Activated naive CD4-positive, alpha-beta T cell treated with anti-CD3 and anti-CD28 coated beads, Interleukin-2, amount 50 U/mL, for 16 hours (primary cell): ENCODE data around the gene HADHB.
A peak's percentile ranks its signal among the peaks of the same experiment; 100 is the strongest.
"Not testable (repeated sequence)": the region's sequence is repeated elsewhere in the genome, so short reads cannot be mapped to it uniquely, and the experiment has no call there.

Experiments used
- DNase-seq: peaks from one replicate; pipeline ENCODE4 v3.0.0-alpha.2; 2020

The HADHB gene

DNA sequence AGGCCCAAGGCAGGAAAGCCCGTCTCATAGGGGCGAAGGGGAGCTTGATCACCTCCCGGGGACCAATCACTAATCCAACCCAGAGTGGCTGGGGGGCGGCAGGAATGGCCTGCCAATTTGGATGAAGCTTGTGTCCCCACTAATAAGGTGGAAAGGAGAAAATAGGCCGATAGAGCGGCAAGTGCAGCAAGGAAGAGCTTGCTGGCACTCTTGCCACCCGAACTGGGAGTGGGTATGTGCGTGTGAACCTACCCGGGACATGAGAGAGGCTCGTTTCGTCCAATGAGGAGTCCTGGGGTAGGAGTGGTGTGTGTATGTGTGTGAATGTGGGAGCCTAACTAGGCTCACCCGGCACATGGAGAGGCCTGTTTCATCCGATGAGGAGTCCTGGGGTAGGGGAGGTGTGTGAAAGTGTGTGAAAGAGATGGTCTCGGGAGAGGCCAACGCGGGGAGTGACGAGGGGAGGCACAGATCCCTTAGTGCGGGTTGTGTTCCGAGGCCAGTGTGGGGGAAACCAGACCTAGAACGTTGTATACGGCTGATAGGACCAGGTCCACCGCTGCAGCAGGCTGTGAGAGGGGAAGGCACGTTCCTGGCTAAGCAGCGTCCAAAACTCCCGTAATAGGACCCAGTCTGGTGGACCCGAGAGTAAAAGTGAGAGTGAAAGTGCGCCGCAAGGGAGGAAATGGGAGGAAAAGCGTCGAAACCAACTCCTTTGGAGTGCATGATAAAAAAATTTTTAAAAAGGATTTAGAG, 54.1 kb downstream of the HADHB start:
- DNase-seq, result peak; percentile 51

DNA sequence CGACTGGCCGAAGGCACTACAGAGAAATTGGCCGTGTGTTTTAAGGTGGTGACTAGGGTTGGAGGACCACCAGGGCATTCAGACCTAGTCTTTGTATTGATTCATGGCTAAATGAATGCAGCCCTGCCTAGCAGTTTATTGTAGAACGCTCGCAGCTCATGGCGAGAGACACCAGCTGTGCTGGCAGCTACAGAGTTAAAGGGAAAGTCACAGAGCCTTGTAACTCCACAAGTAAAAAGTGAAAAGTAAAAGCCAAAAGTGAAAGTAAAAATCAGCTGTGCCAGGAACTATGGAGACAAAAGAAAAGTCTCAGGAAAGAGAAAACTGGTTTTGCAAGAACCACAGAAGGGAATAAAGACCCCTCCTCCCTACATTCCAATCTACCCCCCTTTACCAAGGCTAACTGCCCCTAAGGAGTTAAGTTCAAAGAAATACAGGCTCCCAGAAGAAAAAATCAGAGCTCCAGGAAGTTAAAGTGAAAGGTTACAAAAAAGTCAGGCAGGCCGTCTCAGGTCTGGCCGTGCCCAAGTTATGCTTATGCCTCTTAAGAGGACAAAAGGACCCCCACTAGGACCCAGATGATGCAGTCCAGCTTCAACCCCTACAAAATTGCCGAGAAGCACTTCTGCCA, 54.8 kb downstream of the HADHB start:
- no peak for DNase-seq

DNA sequence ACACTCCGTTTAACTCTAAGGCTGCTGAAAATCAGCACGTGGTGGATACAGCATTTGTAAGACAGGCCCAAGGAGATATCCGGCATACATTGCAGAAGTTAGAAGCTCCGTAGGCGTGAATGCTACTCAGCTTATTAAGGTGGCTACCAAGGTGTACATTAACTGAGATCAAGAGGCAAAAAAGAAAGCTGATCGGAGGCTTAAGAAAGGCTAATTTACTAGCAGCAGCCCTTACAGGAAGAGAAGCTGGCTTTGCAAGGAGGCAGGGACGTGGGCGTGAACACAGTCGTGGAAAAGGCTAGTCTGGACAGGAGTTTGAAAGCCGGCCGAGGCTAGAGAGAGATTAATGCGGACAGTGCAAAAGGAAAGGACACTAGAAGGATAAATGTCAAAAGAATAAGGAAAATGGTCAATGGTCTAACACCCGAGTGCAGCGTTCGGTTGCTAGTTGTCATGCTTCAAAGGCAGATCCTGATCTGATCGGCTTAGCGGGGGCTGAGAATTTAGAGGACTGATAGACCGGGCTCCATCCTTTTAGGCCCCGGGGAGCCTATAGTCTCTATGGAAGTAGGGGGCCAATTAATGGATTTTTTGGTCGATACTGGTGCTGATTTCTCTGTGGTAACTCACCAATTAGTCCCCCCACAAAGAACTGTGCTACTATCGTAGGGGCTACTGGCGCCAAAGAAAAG, 55.6 kb downstream of the HADHB start:
- no peak for DNase-seq

DNA sequence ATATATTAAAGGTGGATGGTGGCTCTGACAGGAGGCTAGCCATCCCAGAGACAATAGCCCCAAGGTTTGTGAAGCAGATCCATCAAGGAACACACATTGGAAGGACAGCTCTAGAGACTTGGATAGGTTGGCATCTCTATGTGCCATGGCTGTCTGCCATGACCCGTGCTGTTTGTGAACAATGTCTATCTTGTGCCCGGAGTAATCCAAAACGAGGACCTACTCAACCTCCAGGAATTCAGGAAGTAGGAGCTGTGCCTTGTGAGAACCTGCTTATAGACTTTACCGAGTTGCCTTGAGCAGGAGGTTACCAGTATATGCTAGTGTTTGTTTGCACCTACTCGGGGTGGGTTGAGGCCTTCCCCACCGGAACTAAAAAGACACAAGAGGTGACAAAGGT, 58.1 kb downstream of the HADHB start:
- no peak for DNase-seq

DNA sequence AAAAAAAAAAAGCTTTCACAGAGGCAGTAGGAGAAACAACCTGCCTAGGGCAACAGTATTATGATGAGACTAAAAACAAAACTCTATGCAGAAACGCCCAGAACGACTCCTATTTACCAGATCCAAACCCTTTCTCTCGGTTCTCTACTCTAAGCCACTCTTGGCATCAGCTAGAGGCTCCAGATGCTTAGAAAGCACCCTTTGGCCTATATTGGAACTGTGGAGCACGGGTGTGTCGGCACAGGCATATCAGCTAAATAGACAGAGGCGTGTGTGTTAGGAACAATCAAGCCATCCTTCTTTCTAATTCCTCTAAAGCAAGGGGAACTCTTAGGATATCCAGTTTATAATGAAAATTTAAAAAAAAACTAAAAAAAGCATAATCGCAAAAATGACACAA, 60.4 kb downstream of the HADHB start:
- DNase-seq, result not testable (repeated sequence)

DNA sequence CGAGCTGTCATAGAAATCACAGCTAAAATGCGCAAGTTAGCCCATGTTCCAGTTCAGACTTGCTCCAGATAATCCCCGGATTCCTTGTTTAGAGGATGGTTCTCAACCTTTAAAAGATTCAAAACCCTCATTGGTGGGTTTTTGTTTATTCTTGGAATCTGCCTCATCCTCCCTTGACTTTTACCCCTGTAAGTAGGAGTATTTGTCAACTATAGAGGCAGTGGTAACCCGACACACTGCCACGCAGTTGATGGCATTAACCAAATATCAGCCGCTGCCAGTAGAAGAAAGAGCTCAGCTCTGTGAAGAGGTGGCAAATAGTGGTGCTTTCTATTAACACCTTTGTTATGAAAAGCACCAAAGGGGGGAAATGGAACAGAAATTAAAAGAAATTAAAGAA, 60.8 kb downstream of the HADHB start:
- DNase-seq, result no peak

DNA sequence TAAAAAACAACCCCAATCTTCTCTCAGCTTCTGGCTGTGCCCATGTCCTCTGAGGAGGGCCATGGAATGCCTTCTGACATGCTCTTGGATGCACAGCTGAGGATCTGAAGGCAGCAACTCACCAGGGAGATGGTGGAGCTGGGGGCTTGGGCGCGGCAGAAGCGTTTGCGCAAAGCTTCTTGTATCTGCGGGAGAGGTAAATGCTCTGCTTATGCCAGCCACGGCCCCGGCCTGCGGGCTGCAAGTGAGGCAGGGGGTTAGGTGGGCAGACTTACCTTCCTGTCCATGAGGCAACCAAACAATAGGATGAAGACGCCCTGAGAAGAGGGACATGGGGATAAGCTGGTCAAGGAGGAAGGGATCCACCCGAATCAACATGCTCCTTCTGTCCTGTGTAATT, 65.2 kb downstream of the HADHB start:
- no peak for DNase-seq

DNA sequence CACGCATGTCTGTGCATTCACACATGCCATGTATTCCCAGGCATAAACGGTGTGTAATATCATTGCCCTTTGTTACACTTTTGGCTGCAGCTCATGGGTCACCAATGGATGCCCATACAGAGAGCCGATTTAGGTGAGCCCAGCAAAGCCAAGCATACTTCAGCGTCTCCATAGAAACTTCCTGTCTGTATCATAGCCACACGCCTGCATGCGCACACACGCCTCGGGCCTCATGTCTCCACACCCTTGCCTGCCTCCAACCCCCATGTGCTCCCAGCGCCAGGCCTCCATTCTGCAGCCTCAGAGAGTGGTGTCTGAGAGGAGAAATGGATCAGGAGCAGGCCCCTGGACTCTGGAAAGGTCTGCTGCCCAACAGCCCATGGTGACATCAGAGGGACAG, 67.7 kb downstream of the HADHB start:
- no peak for DNase-seq

DNA sequence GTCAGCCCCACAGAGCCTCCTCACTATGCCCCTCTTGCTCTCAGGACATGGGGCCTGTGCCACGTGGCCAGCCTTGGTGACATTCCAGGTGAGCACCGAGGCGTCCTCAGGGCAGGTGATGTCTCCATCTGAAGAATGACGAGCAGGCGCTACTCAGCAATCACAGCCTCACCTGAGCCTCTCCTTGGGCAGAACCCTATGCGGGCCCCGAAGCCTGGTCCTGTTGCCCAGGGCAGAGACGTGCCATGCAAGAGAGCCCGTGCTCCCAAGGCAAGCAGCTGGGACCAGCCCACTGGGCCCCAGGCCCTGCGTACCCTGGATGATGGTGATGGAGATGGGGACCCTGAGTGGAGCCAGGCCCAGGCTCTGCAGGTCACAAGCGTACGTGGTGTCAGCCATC, 68.7 kb downstream of the HADHB start:
- DNase-seq, result no peak

DNA sequence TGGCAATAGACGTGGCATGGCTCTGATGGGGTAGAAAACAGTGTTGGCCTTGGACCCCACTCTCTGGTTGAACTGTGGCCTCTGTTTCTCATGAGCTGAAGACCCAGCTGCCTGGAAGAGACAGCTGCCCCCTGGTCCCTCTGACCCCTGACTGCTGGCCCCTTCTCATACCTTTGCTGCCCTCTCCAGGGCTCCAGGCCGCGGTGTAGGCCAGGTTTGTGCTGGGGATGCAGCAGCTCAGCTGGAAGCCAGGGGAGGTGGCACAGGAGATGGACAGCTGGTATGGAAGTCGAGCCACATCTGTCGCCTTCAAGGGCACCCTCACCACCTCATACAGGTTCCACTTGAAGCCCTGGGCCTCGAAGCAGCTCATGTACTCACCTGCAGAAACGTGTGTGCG, 69.5 kb downstream of the HADHB start:
- DNase-seq, result no peak

DNA sequence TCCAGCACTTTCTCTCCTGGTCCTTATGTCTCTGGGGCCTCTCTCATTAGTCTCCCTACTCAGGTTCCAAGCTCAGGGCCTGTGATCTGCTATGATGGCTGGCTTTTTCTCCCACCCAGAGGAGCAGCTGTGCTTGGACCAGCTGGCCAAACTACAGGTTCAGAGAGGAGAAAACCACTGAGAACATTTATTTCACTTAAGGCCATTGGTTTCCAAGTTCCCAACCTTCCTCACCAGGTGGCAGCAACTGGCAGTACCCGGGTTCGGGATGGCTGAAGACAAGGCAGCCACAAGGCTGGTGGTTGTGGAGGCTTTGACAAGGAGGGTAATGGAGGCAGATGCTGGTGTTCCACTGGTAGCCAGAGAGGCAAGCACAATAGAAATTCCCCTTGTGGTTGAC, 71.3 kb downstream of the HADHB start:
- no peak for DNase-seq

DNA sequence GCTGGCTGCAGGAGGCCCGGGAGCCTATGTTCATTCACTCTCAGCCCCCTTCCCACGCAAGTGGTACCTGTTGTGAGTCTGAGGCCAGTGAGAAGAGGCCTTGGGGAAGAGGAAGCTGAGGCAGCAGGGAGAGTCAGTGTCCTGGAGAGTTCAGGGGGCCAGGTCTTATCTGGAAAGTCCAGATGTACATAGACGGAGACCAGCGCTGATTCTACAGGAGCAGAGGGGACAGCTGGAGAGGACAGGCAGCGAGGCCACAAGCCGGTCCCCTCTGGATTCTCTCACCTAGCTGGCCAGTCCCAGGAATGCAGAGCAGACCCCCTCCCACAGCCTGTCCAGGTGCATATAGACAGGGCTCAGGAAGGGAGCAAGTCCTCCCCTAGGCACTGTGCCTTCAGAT, 72.1 kb downstream of the HADHB start:
- no peak for DNase-seq

DNA sequence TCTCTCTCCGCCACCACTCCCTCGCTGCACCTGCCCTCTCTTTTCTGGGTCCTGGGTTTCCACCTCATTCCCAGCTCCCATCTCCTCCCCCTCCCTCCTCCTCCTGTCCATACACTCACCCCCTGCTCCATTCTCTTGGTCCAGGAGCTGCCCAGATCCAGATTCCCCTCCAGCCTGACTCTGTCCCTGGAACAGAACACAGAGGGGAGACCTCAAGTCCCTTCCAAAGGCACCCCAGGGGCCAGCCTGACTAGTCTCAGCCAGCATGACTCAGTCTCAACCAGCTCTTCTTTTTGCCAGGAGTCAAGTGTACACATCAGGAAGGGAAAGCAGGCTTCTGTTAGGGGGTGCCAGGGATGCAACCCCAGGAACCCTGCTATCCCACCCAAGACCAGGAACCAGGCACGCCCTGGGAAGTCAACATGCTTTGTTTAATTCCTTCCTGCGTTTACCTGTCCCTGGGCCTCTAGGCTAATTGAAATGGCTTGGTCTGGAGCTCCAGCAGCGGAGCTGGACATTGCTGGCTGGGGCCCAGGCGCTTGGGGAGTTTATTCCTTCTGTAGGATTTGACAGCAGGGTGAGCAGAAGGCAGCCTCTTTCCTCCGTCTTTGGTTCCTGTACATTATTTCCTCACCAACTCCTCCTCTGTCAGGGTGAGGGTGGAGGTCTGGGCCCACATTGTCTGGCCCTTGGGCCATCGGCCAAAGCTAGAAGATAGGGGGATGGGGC, 72.8 kb downstream of the HADHB start:
- DNase-seq, result no peak

DNA sequence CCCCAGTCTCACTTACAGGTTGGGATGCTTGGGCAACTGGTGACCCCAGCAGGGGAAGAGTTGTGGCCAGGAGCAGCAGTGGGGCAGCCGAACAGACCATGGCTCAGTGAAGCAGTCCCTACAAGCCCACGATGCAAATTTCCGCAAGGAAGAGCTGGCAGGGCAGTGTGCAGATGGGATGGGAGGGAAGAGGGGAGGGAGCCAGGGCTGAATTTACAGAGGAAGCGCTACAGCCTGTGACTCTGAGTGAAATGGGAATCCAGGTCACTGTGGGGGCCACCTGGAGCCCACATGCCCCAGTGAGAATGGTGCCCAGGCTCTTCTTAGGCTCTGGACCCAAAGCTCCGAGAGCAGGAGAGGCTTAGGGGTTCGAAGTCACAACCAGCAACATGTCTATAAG, 74.2 kb downstream of the HADHB start:
- DNase-seq, result no peak

DNA sequence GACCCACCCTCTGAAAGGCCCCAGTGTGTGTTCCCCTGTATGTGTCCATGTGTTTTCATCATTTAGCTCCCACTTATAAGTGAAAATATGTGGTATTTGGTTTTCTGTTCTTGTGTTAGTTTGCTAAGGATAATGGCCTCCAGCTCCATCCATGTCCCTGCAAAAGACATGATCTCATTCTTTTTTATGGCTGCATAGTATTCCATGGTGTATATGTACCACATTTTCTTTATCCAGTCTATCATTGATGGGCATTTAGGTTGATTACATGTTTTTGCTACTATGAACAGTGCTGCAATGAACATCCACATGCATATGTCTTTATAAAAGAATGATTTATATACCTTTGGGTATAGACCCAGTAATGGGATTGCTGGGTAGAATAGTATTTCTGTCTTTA, 79.7 kb downstream of the HADHB start:
- not testable (repeated sequence) for DNase-seq

DNA sequence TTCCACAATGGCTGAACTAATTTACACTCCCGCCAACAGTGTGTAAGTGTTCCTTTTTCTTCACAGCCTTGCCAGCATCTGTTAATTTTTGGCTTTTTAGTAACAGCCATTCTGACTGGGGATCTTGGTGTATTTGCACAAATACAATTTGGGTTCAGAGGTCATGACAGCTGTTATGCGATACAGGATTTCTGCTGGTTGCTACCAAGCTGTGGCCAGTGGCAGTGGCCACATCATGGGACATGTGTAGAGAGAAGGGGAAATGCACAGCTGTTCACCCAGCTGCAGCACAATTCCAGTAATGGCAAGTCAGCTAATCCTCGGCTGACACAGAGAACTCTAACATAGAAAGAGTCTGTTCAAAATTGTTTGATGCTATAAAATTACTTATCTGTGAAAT, 80.2 kb downstream of the HADHB start:
- no peak for DNase-seq

DNA sequence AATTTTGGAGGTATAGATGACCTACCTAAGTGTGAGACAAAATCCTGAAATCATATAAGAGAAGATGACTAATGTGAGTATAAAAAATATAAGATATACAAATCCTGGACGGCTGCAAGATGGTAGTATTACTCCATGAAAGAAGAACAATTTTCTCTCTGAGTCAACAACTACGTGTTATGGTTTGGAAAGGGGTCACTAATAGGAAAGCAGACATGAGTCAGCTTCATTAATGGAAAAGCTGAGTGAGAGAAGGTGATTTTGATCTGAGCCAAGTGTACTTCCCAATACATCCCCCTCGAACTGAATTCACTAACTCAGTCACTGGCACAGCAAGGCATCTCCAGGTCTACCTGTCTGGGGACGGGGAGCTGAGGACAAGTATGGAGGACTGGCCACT, 81.1 kb downstream of the HADHB start:
- no peak for DNase-seq

DNA sequence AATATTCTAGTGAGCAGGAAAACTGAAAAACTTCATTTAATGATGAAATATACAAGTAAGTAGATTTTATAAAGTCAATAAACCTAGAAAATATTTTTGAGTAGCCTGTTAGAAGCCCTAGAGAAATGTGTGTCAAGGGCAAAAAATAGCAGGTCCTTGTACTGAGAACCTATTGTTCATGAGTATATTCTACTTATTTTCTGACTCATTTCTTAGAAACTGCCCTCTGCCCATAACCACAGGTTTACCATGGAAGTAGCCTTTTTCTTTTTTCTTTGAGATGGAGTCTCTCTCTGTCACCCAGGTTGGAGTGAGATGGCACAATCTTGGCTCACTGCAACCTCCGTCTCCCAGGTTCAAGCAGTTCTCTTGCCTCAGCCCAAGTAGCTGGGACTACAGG, 81.8 kb downstream of the HADHB start:
- DNase-seq, result no peak

DNA sequence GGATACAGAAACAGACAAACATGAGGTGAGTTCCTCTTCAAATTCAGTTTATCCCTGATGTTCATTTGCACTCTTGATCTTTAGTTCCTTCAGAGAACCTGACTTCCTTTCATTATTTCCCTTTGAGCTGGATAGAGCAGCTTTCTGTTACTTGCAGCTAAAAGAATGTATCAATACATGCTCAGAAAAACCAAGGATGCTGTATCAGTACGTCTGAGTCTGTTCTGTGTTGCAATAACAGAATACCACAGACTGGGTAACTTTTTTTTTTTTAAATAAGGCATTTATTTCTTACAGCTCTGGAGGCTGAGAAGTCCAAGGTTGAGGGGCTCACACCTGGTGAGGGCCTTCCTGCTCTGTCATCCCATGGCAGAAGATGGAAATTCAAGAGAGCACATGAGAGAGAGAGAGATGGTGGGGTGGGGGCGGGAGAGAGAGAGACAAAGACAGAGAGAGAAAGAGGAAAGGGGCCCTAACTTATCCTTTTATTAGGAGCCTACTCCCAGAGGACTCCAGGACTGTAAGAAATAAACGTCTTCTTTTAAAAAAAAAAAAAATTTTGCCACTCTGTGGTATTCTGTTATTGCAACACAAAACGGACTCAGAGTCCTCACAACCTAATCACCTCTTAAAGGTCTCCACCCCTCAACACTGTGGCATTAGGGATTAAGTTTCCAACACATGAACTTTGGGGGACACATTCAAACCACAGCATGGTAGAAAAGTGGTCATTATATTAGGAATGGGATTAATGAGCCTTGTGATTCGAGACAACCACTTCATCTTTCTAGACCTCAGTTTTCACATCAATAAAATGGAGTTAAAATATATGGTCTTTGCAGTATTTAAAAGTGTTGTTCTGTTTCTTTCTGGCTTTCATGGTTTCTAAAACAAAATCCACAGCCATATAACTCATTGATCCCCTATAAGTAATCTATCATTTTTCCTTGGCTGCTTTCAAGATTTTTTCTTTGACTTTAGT, 82.8 kb downstream of the HADHB start:
- no peak for DNase-seq

DNA sequence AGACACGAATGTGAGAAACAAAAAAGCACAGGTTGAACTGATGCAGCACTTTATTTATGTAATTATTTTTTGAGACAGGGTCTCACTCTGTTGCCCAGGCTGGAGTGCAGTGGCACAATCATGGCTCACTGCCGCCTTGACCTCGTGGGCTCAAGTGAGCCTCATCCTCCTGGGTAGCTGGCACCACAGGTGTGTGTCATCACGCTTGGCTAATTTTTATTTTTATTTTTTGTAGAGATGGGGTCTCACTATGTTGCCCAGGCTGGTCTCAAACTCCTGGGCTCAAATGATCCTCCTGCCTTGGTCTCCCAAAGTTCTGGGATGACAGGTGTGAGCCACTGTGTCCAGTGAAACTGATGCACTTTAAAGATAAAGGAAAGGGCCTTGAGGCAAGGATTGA, 84.3 kb downstream of the HADHB start:
- not testable (repeated sequence) for DNase-seq

DNA sequence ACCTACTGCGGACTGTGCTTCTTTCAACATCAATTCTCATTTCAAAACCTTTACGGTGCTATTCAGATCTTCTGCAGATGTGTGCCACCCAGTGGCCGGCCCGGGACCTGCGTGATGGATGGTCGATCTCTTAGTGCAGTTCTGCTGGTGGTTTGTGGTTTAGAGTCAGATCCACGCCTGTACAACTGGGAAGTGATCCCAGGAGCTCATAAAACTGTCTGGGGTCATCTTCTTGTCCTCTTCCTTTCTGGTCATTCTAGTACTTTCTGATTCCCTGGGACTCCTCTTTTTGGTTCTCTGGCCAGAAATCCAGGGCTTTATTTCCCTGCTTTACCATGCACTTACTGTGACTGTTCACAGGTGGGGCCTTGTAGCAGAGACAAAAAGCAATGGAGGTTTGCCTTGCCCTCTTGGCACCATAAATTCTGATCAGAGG, 85.4 kb downstream of the HADHB start:
- DNase-seq, result peak; percentile 85

DNA sequence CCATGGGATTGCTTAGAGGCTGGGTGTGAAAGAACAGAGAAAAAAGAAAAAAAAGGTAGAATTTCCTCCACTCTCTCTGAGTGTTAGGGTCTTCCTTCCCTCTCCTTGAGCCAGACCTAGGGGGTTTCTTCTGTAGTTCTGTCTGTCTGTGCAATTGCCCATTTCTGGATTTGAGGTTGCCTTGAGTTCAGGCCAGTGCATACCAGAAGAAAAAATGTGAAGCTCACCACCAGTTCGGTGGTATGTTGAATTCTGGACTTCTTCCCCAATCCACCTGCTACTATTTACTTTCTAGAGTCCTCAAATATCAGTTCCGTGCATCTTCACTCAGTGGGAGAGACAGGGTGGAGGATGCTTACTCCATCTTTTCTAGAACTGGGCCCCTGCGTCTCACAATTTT, 85.9 kb downstream of the HADHB start:
- DNase-seq, result no peak
